HFFc6 (cell line): ENCODE data around the gene SALL4. TPM values are rescaled to one million over a fixed set of nuclear protein-coding genes. Genes with fewer than 3 reads are reported as not detected.

Source experiments
- DNase-seq: peaks from one replicate; pipeline ENCODE4 v3.0.0-alpha.2; 2018
- H3K27ac Mint-ChIP-seq: 2 replicates; pipeline ENCODE4 v1.8.0; 2020; ENCODE audit warnings: mild to moderate bottlenecking, mixed read lengths
- H3K27me3 Mint-ChIP-seq: 2 replicates; pipeline ENCODE4 v1.8.0; 2021; ENCODE audit warnings: mild to moderate bottlenecking, moderate library complexity, mixed read lengths; ENCODE audit not compliant: insufficient read depth
- H3K36me3 Mint-ChIP-seq: 2 replicates; pipeline ENCODE4 v1.8.0; 2021; ENCODE audit warnings: low read depth, mixed read lengths
- H3K4me1 Mint-ChIP-seq: 2 replicates; pipeline ENCODE4 v1.8.0; 2020; ENCODE audit warnings: low read depth, mixed read lengths
- H3K4me3 Mint-ChIP-seq: 2 replicates; pipeline ENCODE4 v1.8.0; 2020; ENCODE audit warnings: mild to moderate bottlenecking, moderate library complexity, mixed read lengths
- H3K9me3 Mint-ChIP-seq: 2 replicates; pipeline ENCODE4 v1.8.0; 2020; ENCODE audit warnings: mild to moderate bottlenecking, mixed read lengths
- CTCF ChIP-seq: fragments of 200-600 bp; sonication (generic); IDR thresholded peaks from 2 replicates; pipeline ENCODE4 v1.5.0; 2021; ENCODE audit warnings: antibody characterized with exemption, mild to moderate bottlenecking
- total RNA-seq, 6 experiments: library from RNA; stranded (reverse); fragmentation: NEBNext Ultra II Directional; extraction: Animal tissue kit (Norgen Biotek cat#: 25700); gene quantifications; 2 replicates in 1 of 6; 3 replicates in 5 of 6; pipeline ENCODE4 v1.2.3, GENCODE V29; 2021

SALL4 gene
- total RNA-seq, 6 experiments from 2014 or later = 0.29 to 0.81 (median 0.36) TPM

- H3K27ac Mint-ChIP-seq = peak overlapping the region; percentile 94
- DNase-seq = no peak
- H3K9me3 Mint-ChIP-seq = no peaks in the 10 kb centered on the region
Observed at GRCh38 chr20:51750770-51751388, 51.4 kb downstream of the SALL4 start.

GRCh38 chr20:51750037-51750769, 52.1 kb downstream of the SALL4 start:
- peak; percentile 82 for DNase-seq
- H3K4me1 Mint-ChIP-seq = peaks cover 44% of the 10 kb centered on the region
- peak overlapping the region; percentile 94 for H3K27ac Mint-ChIP-seq
- peak overlapping the region; percentile 63 for H3K4me3 Mint-ChIP-seq
- H3K9me3 Mint-ChIP-seq = no peaks in the 10 kb centered on the region
- TF ChIP-seq CTCF = no peak
- peaks cover 1% of the 10 kb centered on the region for H3K27me3 Mint-ChIP-seq
- H3K36me3 Mint-ChIP-seq = peaks cover 5% of the 10 kb centered on the region

More at GRCh38 chr20:51750770-51751388, 51.4 kb downstream of the SALL4 start:
- peak overlapping the region; percentile 34 for H3K4me3 Mint-ChIP-seq
- peaks cover 44% of the 10 kb centered on the region for H3K4me1 Mint-ChIP-seq
- peaks cover 1% of the 10 kb centered on the region for H3K36me3 Mint-ChIP-seq
- TF ChIP-seq CTCF = no peak
- H3K27me3 Mint-ChIP-seq = peaks cover 1% of the 10 kb centered on the region

GRCh38 chr20:51749674-51750036, 52.7 kb downstream of the SALL4 start:
- Mint-ChIP-seq H3K9me3 (no peaks in the 10 kb centered on the region), H3K4me3 (no peak overlapping the region), H3K27ac (peak overlapping the region; percentile 94), H3K27me3 (peaks cover 1% of the 10 kb centered on the region), H3K36me3 (peaks cover 5% of the 10 kb centered on the region), H3K4me1 (peaks cover 47% of the 10 kb centered on the region)
- no peak for TF ChIP-seq CTCF
- DNase-seq = peak; percentile 65

- Mint-ChIP-seq H3K36me3 (peaks cover 5% of the 10 kb centered on the region), H3K4me3 (no peak overlapping the region), H3K27me3 (peaks cover 1% of the 10 kb centered on the region), H3K27ac (no peak overlapping the region), H3K4me1 (peaks cover 51% of the 10 kb centered on the region), H3K9me3 (no peaks in the 10 kb centered on the region)
- no peak for TF ChIP-seq CTCF
- no peak for DNase-seq
Observed at GRCh38 chr20:51747182-51747911, 55.0 kb downstream of the SALL4 start.

- H3K4me3 Mint-ChIP-seq = no peak overlapping the region
- H3K27me3 Mint-ChIP-seq = peaks cover 1% of the 10 kb centered on the region
- H3K9me3 Mint-ChIP-seq = no peaks in the 10 kb centered on the region
- TF ChIP-seq CTCF = no peak
- no peak for DNase-seq
- H3K4me1 Mint-ChIP-seq = peaks cover 44% of the 10 kb centered on the region
- H3K36me3 Mint-ChIP-seq = peaks cover 5% of the 10 kb centered on the region
- H3K27ac Mint-ChIP-seq = no peak overlapping the region
Observed at GRCh38 chr20:51745804-51746203, 56.5 kb downstream of the SALL4 start.
